Progenitor cell of endocrine pancreas (in vitro differentiated cells): ENCODE results near the gene RBP3. TPM values are rescaled to one million over a fixed set of nuclear protein-coding genes. Genes with fewer than 3 reads are reported as not detected.

Source experiments
- DNase-seq: peaks from one replicate; pipeline ENCODE4 v3.0.0; 2021; ENCODE audit warnings: low spot score; ENCODE audit not compliant: unreplicated experiment
- H3K27ac Mint-ChIP-seq: 2 replicates; pipeline ENCODE4 v1.8.0; 2021; ENCODE audit warnings: mild to moderate bottlenecking, moderate library complexity, mixed read lengths
- H3K27me3 Mint-ChIP-seq: 2 replicates; pipeline ENCODE4 v1.8.0; 2021; ENCODE audit warnings: mixed read lengths
- H3K36me3 Mint-ChIP-seq: 2 replicates; pipeline ENCODE4 v1.8.0; 2022; ENCODE audit warnings: mixed read lengths; ENCODE audit not compliant: insufficient read depth
- H3K4me1 Mint-ChIP-seq: 2 replicates; pipeline ENCODE4 v1.8.0; 2021; ENCODE audit warnings: low read depth, mixed read lengths
- H3K4me3 Mint-ChIP-seq: 2 replicates; pipeline ENCODE4 v1.8.0; 2021; ENCODE audit warnings: low read depth, mild to moderate bottlenecking, moderate library complexity, mixed read lengths
- H3K9me3 Mint-ChIP-seq: 2 replicates; pipeline ENCODE4 v1.8.0; 2021; ENCODE audit warnings: low read depth, mixed read lengths
- total RNA-seq: library from RNA; stranded (reverse); gene quantifications from 2 replicates; pipeline ENCODE4 v1.2.1, GENCODE V29; 2021
- TF ChIP-seq, protein P1 (sequence below): fragments of 200-600 bp; sonication (generic); IDR thresholded peaks from one replicate; pipeline ENCODE4 v1.5.0; 2021; ENCODE audit warnings: antibody characterized with exemption, mild to moderate bottlenecking; ENCODE audit not compliant: unreplicated experiment

The RBP3 gene
- total RNA-seq, 1 donor from 2014 or later, result 0.10 TPM

DNA sequence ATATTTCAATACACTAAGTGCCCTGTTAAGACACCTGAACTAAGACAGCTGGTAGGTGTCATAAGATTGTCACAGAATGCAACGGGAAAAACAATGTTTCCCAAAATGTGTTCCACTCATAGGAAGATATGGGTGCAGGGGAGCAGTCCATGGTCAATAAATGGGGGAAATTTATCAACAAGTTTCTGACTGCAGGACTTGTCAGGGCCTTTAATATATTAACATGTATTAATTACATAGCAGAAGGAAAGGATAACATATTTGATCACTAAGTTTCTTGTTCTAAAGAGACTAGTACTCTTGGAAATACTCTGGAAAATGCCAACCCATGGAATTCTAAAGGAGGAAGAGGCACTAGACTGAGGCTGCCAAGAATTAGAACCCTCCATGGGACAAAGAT, 6.7 kb downstream of the RBP3 start:
- Mint-ChIP-seq H3K36me3 (no peaks in the 10 kb centered on the region), H3K4me3 (no peak overlapping the region), H3K27me3 (peaks cover 8% of the 10 kb centered on the region), H3K9me3 (no peaks in the 10 kb centered on the region), H3K27ac (no peak overlapping the region), H3K4me1 (no peaks in the 10 kb centered on the region)
- TF ChIP-seq, protein P1, sequence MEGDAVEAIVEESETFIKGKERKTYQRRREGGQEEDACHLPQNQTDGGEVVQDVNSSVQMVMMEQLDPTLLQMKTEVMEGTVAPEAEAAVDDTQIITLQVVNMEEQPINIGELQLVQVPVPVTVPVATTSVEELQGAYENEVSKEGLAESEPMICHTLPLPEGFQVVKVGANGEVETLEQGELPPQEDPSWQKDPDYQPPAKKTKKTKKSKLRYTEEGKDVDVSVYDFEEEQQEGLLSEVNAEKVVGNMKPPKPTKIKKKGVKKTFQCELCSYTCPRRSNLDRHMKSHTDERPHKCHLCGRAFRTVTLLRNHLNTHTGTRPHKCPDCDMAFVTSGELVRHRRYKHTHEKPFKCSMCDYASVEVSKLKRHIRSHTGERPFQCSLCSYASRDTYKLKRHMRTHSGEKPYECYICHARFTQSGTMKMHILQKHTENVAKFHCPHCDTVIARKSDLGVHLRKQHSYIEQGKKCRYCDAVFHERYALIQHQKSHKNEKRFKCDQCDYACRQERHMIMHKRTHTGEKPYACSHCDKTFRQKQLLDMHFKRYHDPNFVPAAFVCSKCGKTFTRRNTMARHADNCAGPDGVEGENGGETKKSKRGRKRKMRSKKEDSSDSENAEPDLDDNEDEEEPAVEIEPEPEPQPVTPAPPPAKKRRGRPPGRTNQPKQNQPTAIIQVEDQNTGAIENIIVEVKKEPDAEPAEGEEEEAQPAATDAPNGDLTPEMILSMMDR, result no peak
- DNase-seq, result no peak

DNA sequence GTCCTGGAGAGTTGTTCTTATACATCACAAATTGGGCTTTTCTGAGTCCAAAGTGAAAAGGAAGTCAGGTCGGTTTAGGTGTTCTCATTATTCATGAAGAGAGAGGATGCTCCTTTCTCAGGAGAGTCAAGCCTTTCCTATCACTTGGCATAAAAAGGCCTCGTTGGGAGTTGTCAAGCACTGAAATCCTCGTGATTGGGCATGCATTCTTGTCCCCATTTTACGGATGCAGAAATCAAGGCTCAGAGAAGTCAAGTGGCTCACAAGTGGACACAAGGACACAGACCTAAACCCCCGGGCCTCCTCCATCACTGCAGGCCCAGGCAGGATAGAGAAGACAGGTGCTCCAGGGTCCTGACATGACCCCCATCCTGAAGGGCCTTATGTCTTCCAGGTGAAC, 8.5 kb downstream of the RBP3 start:
- no peak for DNase-seq
- no peaks in the 10 kb centered on the region for H3K9me3 Mint-ChIP-seq
- peaks cover 8% of the 10 kb centered on the region for H3K27me3 Mint-ChIP-seq
- no peaks in the 10 kb centered on the region for H3K4me1 Mint-ChIP-seq
- TF ChIP-seq, protein P1, result no peak
- H3K27ac Mint-ChIP-seq, result no peak overlapping the region
- no peaks in the 10 kb centered on the region for H3K36me3 Mint-ChIP-seq
- H3K4me3 Mint-ChIP-seq, result no peak overlapping the region

DNA sequence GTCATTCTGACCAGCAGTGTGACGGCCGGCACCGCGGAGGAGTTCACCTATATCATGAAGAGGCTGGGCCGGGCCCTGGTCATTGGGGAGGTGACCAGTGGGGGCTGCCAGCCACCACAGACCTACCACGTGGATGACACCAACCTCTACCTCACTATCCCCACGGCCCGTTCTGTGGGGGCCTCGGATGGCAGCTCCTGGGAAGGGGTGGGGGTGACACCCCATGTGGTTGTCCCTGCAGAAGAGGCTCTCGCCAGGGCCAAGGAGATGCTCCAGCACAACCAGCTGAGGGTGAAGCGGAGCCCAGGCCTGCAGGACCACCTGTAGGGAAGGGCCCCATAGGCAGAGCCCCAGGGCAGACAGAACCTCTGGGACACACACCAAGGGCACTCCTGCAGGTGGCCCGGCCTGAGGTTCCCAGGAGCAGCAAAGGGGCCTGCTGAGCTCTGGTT, 9.0 kb downstream of the RBP3 start:
- TF ChIP-seq, protein P1, result no peak
- Mint-ChIP-seq H3K27ac (no peak overlapping the region), H3K36me3 (no peaks in the 10 kb centered on the region), H3K4me3 (no peak overlapping the region), H3K9me3 (no peaks in the 10 kb centered on the region), H3K4me1 (no peaks in the 10 kb centered on the region), H3K27me3 (peaks cover 8% of the 10 kb centered on the region)
- DNase-seq, result no peak

DNA sequence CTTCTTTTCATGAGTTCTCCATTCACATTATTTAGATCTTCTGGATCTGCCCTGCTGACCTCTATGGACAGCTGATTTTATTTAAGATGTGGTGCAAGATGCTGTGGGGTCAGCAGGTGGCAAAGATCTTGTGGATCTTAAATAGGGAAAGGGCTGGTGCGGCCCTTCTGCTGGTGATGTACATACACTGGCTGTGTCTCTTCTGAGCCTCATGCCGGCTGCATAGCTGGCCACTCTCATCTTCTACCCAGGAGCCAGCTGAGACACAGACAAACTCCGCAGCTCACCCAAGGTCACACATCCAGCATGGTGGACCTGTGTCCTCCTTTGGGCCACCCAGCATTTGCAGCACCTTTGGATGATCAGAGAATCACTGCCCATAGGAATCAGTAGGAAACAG, 9.7 kb downstream of the RBP3 start:
- H3K4me1 Mint-ChIP-seq, result no peaks in the 10 kb centered on the region
- TF ChIP-seq, protein P1, result no peak
- no peak for DNase-seq
- H3K4me3 Mint-ChIP-seq, result no peak overlapping the region
- peaks cover 4% of the 10 kb centered on the region for H3K27me3 Mint-ChIP-seq
- no peak overlapping the region for H3K27ac Mint-ChIP-seq
- no peaks in the 10 kb centered on the region for H3K9me3 Mint-ChIP-seq
- no peaks in the 10 kb centered on the region for H3K36me3 Mint-ChIP-seq

DNA sequence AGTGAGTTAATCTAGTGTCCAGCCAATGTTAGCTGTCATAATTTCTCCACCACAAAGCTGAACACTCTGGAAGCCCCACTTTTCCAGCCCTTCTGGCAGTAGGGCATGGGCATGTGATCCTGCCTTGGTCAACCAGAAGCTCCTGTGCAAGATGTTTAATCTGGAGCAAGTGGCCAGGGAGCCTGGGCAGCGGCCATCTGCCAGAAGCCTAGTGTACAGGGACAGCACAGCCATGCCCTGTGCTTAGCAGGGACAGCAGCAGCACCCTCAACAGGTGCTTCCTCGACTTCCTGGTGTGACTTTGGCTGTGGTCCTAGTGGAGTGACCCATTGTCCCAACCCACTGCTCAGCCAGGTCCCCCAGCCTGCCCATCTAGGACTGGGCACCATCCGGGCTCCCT, 10.3 kb downstream of the RBP3 start:
- no peak overlapping the region for H3K27ac Mint-ChIP-seq
- no peaks in the 10 kb centered on the region for H3K9me3 Mint-ChIP-seq
- H3K4me3 Mint-ChIP-seq, result no peak overlapping the region
- H3K27me3 Mint-ChIP-seq, result peaks cover 4% of the 10 kb centered on the region
- no peaks in the 10 kb centered on the region for H3K36me3 Mint-ChIP-seq
- H3K4me1 Mint-ChIP-seq, result no peaks in the 10 kb centered on the region
- DNase-seq, result no peak
- TF ChIP-seq, protein P1, result no peak
